Breast epithelium (tissue), 3 donors: ENCODE results near the gene CLCN1.

ENCODE experiments used
- CTCF ChIP-seq, 3 donors: fragments of 450-650 bp; IDR thresholded peaks; one replicate each; pipeline ENCODE4 v1.5.1; 2016 to 2017; ENCODE audit warnings: antibody characterized with exemption in 3 of 3, mild to moderate bottlenecking in 3 of 3, moderate library complexity in 3 of 3
- POLR2A ChIP-seq: fragments of 450-650 bp; IDR thresholded peaks from one replicate; pipeline ENCODE4 v1.6.1; 2016; ENCODE audit warnings: antibody characterized with exemption, mild to moderate bottlenecking, moderate library complexity
- POLR2AphosphoS5 ChIP-seq, 3 donors: sonication (generic); formaldehyde crosslinking; IDR thresholded peaks; one replicate each; pipeline ENCODE4 v1.6.1; 2017; ENCODE audit warnings: antibody characterized with exemption in 3 of 3

DNA sequence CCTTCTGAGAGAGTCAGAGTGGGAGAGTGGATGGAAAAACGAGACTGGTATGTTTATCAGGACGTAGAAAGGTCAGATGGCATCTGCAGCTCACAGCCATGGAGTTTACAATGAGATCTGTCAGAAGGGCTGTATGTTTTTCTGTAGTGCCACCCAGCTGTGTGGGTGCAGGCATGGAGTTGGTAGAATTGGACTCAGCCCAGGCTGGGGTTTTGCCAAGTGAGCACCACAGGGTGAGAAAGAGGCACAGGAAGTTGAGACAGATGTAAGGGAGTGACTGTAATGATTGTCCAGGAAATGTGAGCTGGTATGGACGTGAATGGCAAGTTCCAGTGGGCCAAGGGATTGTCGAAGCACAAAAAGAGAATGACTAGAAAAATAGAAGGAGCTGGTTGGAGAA, 56.2 kb downstream of the CLCN1 start:
- TF ChIP-seq CTCF (IDR thresholded peaks at IDR 0.05) (no peak), POLR2A (no peak), POLR2AphosphoS5 (IDR thresholded peaks at IDR 0.05) (no peak)
